ENCODE data around the gene ARL5A. TPM values are rescaled to one million over a fixed set of nuclear protein-coding genes. Genes with fewer than 3 reads are reported as not detected.

The ARL5A gene
- total RNA-seq, 1 donor from 2014 or later = 49.2 TPM

- no peak for DNase-seq (ENCODE audit: extremely low read depth, low read depth, low spot score)
Observed at GRCh38 chr2:151841047-151841424, 12.8 kb upstream of the ARL5A start.

DNA sequence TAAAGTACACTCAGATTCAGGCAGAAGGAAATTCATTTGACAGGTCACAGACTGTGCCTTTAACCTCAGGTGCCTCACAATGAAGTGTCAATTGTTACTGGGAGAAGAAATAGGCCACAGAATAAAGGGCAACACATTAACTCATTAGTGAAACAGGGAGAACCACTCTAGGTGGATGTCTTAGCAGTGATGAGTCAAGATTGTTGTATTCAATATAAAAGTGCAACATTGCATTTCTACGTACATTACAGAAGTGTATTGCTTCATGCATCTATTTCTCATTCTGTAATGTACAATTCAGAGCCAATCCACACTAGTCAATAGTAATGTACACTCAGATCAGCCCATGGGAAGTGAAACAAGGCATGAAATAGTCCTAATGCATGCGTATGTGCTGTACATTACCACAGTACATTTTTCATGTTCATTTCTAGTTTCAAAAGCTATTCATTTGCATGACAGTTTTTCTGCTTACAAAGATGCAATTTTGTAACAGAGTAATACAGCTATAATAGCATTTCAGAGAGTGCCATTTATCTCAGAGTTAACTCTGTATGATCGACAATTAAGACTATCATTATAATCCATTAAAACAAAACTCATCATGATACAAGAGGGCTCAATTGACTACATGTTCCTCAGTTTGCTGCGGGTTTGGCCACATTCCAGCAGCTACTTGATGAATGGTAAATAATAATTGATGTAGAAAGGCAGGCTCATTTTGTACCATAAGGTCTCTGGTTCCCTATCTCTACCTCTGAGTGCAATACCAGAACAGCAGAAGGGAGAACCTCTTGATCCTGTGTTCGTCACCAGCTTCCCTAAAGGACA, 12.2 kb upstream of the ARL5A start:
- DNase-seq (ENCODE audit: extremely low read depth, low read depth, low spot score) = no peak

- DNase-seq (ENCODE audit: extremely low read depth, low read depth, low spot score) = no peak
Observed at GRCh38 chr2:151837926-151838325, 9.7 kb upstream of the ARL5A start.

- no peak for DNase-seq (ENCODE audit: extremely low read depth, low read depth, low spot score)
Observed at GRCh38 chr2:151833984-151834383, 5.8 kb upstream of the ARL5A start.

DNA sequence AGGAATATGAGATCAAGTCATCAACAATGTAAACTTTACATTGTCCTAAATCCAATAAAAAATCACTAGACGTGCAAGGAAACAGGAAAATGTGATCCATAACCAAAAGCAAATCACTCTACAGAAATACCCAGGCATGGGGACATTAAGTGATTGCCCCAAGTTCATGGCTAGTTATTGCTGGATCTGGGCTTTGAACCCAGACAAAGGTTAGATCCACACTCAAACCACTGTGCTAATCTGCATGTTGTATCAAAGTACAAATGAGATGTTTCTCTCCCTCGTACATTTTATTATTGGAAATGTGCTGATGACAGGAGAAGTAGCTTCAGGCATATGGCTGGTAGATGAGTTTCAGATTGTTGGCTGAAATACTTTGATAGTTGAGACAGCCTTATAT, 2.7 kb upstream of the ARL5A start:
- DNase-seq (ENCODE audit: extremely low read depth, low read depth, low spot score) = no peak

GRCh38 chr2:151828890-151829324, 686 bp upstream of the ARL5A start:
- no peak for DNase-seq (ENCODE audit: extremely low read depth, low read depth, low spot score)

DNA sequence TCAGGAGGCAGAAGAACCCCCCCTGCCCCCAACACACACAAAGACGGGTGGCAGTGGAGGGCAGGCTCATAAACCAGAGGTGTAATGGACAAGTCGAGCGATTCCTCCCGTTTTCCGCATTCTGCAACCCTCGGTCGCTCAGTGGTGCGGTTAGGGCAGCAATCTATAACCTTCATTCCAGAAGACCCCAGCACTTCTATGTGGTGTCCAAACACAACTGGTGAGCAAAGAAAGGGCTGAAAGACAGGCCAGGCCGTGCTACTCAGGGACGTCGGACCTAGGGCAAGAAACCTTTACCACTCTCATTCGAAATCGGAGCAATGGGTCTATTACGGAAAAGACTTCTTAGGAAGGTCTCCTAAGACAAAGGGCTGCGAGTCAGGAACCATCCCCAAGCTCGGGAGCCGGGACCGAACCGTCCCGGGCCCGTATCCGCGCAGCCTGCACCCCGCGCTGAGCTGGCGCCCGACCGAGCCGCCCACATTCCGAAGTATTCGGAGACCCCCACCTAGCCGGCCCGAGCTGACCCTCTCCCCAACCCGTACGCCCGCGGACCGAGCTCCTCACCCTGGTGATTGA, 568 bp downstream of the ARL5A start:
- DNase-seq (ENCODE audit: extremely low read depth, low read depth, low spot score) = no peak

DNA sequence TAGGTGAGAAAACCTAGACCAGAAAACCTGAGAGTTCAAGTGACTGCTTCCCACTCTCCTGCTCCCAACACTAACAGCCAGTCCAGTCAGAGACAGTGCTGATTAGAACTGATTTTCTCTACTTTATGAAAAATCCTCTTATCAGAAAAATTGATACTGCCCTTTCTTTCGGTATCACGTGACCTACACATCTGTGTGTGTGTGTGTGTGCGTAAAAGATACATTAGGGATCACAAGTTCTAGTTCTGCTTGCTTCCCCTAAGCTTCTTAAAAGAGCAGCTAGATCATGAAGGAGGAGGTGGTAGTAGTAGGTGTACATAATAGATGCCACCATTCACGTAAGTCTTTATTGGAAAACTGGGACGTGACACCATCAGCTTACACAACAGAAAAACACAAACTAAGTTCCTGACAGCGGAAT, 1.5 kb downstream of the ARL5A start:
- no peak for DNase-seq (ENCODE audit: extremely low read depth, low read depth, low spot score)

DNA sequence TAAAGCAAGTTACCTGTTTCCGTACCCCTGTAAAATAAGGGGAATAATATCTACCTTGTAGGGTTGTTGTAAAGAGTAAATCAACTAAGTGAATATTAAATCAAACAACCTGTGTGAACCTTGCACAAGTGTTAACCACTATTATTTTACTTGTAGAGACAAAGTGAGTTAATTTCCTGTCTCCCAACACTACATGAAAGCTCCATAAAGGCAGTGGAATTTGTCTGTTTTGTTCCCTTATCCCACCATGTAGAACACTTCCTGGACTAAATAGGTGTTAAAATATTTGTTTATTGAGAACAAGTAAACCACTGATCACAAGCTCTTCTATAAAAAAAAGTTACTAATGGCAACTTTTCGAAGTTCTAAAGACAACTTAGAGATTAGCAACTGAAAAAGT, 3.3 kb downstream of the ARL5A start:
- DNase-seq (ENCODE audit: extremely low read depth, low read depth, low spot score) = no peak

DNA sequence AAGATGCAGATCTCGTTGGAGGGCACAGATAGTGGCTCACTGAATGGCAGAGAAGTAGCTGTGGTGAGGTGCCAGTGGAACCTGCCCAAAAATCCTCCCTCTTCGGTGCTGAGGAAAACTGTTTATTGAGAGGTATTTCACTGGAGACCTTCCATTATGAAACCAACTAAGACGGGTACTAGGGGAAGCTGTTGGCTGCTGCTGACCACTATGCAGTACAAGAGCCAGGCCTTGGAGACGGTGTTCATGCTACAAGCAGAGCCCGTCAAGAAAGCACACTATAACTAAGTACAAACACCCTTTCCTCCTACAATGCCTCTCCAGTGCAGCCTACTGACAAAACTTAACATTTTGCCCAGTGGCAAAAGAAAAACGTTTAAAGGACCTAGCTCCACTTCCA, 4.6 kb downstream of the ARL5A start:
- no peak for DNase-seq (ENCODE audit: extremely low read depth, low read depth, low spot score)

DNA sequence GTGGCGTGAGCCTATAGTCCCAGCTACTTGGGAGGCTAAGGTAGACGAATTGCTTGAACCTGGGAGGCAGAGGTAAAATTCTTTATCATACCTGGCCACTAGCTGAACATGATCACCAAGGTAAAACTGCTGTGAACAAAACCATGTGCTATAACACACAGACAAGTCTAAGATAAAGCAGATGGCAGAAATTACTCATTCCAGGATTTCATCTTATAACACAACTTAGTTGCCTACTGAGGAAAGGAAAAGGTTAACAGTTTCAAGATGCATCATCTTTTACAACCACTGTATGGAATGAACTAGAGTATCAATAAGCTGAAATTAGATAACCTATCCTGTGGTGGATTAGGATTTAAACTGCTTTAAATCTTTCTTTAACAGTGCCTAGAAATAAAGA, 8.3 kb downstream of the ARL5A start:
- DNase-seq (ENCODE audit: extremely low read depth, low read depth, low spot score) = no peak

- no peak for DNase-seq (ENCODE audit: extremely low read depth, low read depth, low spot score)
Observed at GRCh38 chr2:151817929-151818328, 10.3 kb downstream of the ARL5A start.

DNA sequence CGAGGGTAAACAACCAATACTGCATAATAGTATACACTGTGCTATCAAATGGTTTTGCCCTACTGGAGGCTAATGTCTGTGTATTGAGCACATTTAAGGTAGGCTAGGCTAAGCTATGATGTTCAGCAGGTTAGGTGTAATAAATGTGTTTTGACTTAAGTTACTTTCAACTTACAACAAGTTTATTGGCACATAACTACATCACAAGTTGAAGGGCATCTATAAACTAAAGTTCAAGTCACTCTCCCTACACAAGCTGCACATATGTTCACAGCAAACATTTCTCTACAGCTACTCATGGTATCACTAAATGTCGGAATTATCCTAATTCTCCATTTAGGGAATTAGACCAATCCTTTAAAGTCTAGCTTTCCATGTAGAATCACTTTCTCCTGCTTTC, 11.4 kb downstream of the ARL5A start:
- no peak for DNase-seq (ENCODE audit: extremely low read depth, low read depth, low spot score)

DNA sequence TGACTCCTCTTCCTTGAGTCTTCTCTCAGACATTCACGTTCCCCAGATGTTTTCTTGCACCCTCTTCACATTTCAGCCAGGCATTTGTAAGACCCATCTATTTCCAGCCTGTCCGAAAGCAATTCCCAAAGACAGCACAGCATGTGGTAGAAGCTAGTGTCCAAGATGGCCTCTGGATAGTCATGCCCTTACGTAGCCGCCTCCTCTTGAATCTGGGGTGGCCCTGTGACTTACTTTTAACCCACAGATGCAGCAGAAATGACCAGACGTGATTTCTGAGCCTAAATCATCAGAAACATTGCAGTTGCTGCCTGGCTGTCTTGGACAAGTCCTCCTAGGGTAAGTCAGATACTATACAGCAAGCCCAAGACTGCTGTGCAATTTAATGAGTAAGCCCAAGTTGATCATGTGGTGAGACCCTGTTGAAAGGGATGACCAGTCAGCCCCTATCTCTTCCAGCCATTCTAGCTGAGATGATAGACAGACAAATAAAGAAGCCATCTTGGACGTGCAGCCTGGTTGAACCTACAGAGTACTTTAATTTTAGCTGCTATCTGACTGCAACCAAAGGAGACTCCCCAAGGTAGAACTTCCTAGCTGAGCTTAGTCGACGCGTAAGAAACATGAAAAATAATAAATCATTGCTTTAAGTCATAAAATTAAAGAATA, 12.3 kb downstream of the ARL5A start:
- no peak for DNase-seq (ENCODE audit: extremely low read depth, low read depth, low spot score)

GRCh38 chr2:151810489-151810888, 17.7 kb downstream of the ARL5A start:
- DNase-seq (ENCODE audit: extremely low read depth, low read depth, low spot score) = no peak

GRCh38 chr2:151809073-151809383, 19.2 kb downstream of the ARL5A start:
- no peak for DNase-seq (ENCODE audit: extremely low read depth, low read depth, low spot score)

DNA sequence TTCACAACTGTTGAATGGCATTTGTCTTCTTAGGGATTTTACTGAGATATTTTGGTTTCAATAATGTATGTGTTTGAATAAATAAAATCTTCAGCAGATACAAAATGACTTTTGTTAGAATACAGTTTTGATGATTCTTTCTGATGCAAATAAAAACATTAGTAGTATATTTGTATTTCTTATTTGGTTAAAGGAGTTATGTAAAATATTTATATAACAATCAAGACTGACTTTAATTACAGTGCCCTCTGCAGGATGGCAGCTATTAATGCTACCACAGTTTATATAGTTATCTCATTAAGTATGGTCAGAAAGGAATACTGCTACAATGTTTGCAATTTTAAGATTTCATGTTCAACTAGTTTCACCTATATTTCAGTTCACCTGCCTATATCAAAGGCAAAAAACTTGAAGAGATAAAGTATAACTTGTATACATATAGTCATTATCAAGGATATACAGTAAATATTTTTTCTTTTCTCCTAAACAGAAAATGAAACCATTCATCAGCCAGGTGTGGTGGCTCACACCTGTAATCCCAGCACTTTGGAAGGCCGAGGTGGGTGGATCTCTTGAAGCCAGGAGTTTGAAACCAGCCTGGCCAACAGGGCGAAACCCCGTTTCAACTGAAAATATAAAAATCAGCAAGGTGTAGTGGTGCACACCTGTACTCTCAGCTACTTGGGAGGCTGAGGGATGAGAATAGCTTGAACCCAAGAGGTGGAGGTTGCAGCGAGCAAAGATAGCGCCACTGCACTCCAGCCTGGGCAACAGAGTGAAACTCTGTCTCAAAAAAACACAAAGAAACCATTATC, 19.8 kb downstream of the ARL5A start:
- DNase-seq (ENCODE audit: extremely low read depth, low read depth, low spot score) = no peak

- no peak for DNase-seq (ENCODE audit: extremely low read depth, low read depth, low spot score)
Observed at GRCh38 chr2:151805961-151806360, 22.3 kb downstream of the ARL5A start.

- DNase-seq (ENCODE audit: extremely low read depth, low read depth, low spot score) = no peak
Observed at GRCh38 chr2:151805343-151805742, 22.9 kb downstream of the ARL5A start.

DNA sequence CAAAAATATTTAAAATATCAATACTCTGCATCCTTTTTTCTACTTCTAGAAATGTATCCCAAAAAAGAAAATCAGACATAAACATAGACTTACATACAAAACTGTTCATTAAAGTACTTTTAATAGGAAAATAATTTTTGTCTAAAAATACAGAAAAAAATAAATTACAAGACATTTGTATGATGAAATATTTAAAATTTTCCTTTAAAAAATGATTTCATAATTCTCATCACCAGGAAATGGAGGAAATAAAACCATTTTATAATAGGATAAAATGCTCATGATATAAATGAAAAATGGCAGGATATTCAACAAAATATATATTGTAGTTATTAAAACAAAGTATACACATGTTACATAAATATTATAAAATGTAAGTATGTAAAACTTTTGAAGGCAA, 24.4 kb downstream of the ARL5A start:
- DNase-seq (ENCODE audit: extremely low read depth, low read depth, low spot score) = no peak

DNA sequence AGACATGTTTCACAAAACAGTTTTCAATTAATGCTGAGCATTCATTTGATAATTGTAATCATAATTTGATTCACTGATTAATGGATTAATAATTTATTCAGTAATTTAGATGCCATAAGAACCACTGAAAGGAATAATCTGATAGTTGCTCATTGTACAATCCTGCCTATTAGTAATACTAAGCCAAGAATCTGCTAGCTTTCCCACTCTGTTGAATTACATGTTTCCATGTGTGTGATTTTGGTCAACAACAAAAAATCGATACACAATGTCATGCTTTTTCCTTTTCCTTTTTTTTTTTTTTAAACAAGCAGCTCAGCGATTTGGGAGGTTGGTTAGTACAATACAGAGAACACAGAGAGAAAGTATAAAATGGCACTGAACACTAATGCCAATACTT, 25.9 kb downstream of the ARL5A start:
- no peak for DNase-seq (ENCODE audit: extremely low read depth, low read depth, low spot score)
